ENCODE measurements around the gene TGFBR2. TPM values are rescaled to one million over a fixed set of nuclear protein-coding genes. Genes with fewer than 3 reads are reported as not detected.

The TGFBR2 gene
- total RNA-seq, 4 donors from 2014 or later, result 10.1 to 114 (median 48.7) TPM

- Histone ChIP-seq H3K27ac (no peak overlapping the region), H3K4me3 (no peak overlapping the region), H3K9me3 (no peaks in the 10 kb centered on the region), H3K27me3 (no peaks in the 10 kb centered on the region), H3K36me3 (no peaks in the 10 kb centered on the region), H3K4me1 (no peaks in the 10 kb centered on the region)
- TF ChIP-seq POLR2A (IDR thresholded peaks at IDR 0.05) (no peak), CTCF (IDR thresholded peaks at IDR 0.05) (no peak)
- 68 to 75% methylated on average over 3 of the region's 3 CpGs for WGBS, 2 donors
- DNase-seq, result no peak
- intact Hi-C loops (cut with DNase I), result no loop called here
Measured at GRCh38 chr3:30737743-30738499, 131.5 kb downstream of the TGFBR2 start.

GRCh38 chr3:30738605-30739004 lies 132.2 kb downstream of the TGFBR2 start:
- no peak for TF ChIP-seq POLR2A (IDR thresholded peaks at IDR 0.05)
- TF ChIP-seq CTCF (IDR thresholded peaks at IDR 0.05), result no peak
- 93 to 94% methylated on average over 3 of the region's 3 CpGs for WGBS, 2 donors
- intact Hi-C loops (cut with DNase I), result no loop called here

GRCh38 chr3:30741889-30742288 lies 135.5 kb downstream of the TGFBR2 start:
- Histone ChIP-seq H3K4me3 (no peak overlapping the region), H3K27ac (no peak overlapping the region), H3K9me3 (no peaks in the 10 kb centered on the region), H3K27me3 (no peaks in the 10 kb centered on the region), H3K4me1 (no peaks in the 10 kb centered on the region), H3K36me3 (no peaks in the 10 kb centered on the region)
- DNase-seq, result no peak
- 82 to 91% methylated on average over 2 of the region's 2 CpGs for WGBS, 2 donors
- TF ChIP-seq POLR2A (IDR thresholded peaks at IDR 0.05), result no peak
- intact Hi-C loops (cut with DNase I), result no loop called here

More at GRCh38 chr3:30738605-30739004, 132.2 kb downstream of the TGFBR2 start:
- no peak for DNase-seq
- Histone ChIP-seq H3K4me3 (no peak overlapping the region), H3K27ac (no peak overlapping the region), H3K4me1 (no peaks in the 10 kb centered on the region), H3K9me3 (no peaks in the 10 kb centered on the region), H3K27me3 (no peaks in the 10 kb centered on the region), H3K36me3 (no peaks in the 10 kb centered on the region)

- no peaks in the 10 kb centered on the region for H3K9me3 ChIP-seq
- 86% methylated on average over 4 of the region's 4 CpGs for WGBS, 2 donors
- peaks cover 0 to 4% (median 0%) of the 10 kb centered on the region in 3 donors for H3K4me1 ChIP-seq
- H3K27ac ChIP-seq, result no peak overlapping the region
- no peak for TF ChIP-seq CTCF (IDR thresholded peaks at IDR 0.05)
- TF ChIP-seq POLR2A (IDR thresholded peaks at IDR 0.05), result no peak
- no peak for DNase-seq
- no peaks in the 10 kb centered on the region for H3K27me3 ChIP-seq
- H3K4me3 ChIP-seq, result no peak overlapping the region
- H3K36me3 ChIP-seq, result no peaks in the 10 kb centered on the region
- intact Hi-C loops (cut with DNase I), result no loop called here
Measured at GRCh38 chr3:30742796-30743619, 136.6 kb downstream of the TGFBR2 start.

Data from esophagus squamous epithelium (tissue), 5 donors.